Heart right ventricle (tissue), 16 donors: Measurements from ENCODE around the gene CDRT4. TPM values are rescaled to one million over a fixed set of nuclear protein-coding genes. Genes with fewer than 3 reads are reported as not detected.
A peak's percentile ranks its signal among the peaks of the same experiment; 100 is the strongest.

ENCODE experiments used
- ATAC-seq, 8 donors: fragments of 200-7000 bp; cut with Tn5 transposase; one replicate each; pipeline ENCODE4 v1.9.1; 2020; ENCODE audit warnings: mild to moderate bottlenecking in 8 of 8, moderate library complexity in 8 of 8, moderate number of reproducible peaks in 1 of 8
- DNase-seq, 2 donors: peaks; one replicate each; pipeline ENCODE4 v3.0.0-alpha.2; 2020
- H3K27ac ChIP-seq, 10 donors: fragments of 200-600 bp; sonication (generic) in 2 of 10; one replicate each; pipeline versions ENCODE4 v1.5.0 to v1.8.0; 2020 to 2022; ENCODE audit warnings: mild to moderate bottlenecking in 3 of 10
- H3K27me3 ChIP-seq, 7 donors: fragments of 200-600 bp; one replicate each; pipeline ENCODE4 v1.8.0; 2021 to 2022; ENCODE audit warnings: mild to moderate bottlenecking in 2 of 7
- H3K36me3 ChIP-seq, 9 donors: fragments of 200-600 bp; sonication (generic) in 1 of 9; one replicate each; pipeline versions ENCODE4 v1.5.0 to v1.8.0; 2020 to 2022; ENCODE audit warnings: mild to moderate bottlenecking in 2 of 9
- H3K4me1 ChIP-seq, 9 donors: fragments of 200-600 bp; sonication (generic) in 1 of 9; one replicate each; pipeline versions ENCODE4 v1.5.0 to v1.8.0; 2020 to 2022; ENCODE audit warnings: mild to moderate bottlenecking in 4 of 9
- H3K4me3 ChIP-seq, 10 donors: fragments of 200-600 bp; sonication (generic) in 2 of 10; one replicate each; pipeline versions ENCODE4 v1.5.0 to v1.8.0; 2020 to 2022; ENCODE audit warnings: mild to moderate bottlenecking in 7 of 10, moderate library complexity in 2 of 10
- H3K9me3 ChIP-seq, 11 donors: fragments of 200-600 bp in 10 of 11; sonication (generic) in 2 of 11; one replicate each; pipeline versions ENCODE4 v1.5.0 to v1.8.0; 2013 to 2022; ENCODE audit warnings: mild to moderate bottlenecking in 2 of 11, control low read depth in 1 of 11, moderate library complexity in 1 of 11
- WGBS, 2 donors: extraction: QIAGEN DNeasy Blood & Tissue Kit; methylation state at CpG; one replicate each; pipeline ENCODE4 v1.1.7; 2013; ENCODE audit warnings: inconsistent platforms in 1 of 2; 5-methylcytosine and 5-hydroxymethylcytosine counted together
- intact Hi-C, 10 donors: fragments of 100-400 bp; cut with DNase I; formaldehyde crosslinking; loops; one replicate each; pipeline versions ENCODE4 v1.11.1 to v1.14.2; 2022
- polyA plus RNA-seq, 2 donors: library from polyadenylated mRNA; stranded (reverse); fragments of 200-250 nt; gene quantifications; one replicate each; pipeline ENCODE4 v1.2.3, GENCODE V29; 2013
- total RNA-seq, 10 donors: library from RNA; stranded (reverse); fragmentation: NEBNext Ultra II Directional in 3 of 10; extraction: Animal tissue kit (Norgen Biotek cat#: 25700) in 3 of 10; gene quantifications; one replicate each; pipeline versions ENCODE4 v1.2.1 to v1.2.4, GENCODE V29; 2021 to 2023
- TF ChIP-seq, protein P1 (sequence below), 9 donors: fragments of 200-600 bp; sonication (generic) in 2 of 9; IDR thresholded peaks; one replicate each; pipeline versions ENCODE4 v1.5.0 to v1.8.0; 2021 to 2022; ENCODE audit warnings: antibody characterized with exemption in 9 of 9, mild to moderate bottlenecking in 5 of 9, moderate library complexity in 1 of 9
- donor health status: Arrhythmogenic right ventricular cardiomyopathy.
- donor health status: ischemic (EF 13 %, LVEDD 7.1; RV severe dilation, severe dysfunction).
- donor health status: healthy with polysubstance abuse.
- donor health status: DM: no; HTN: yes; CAD: no.
- donor health status: DM: no; HTN: no; CAD: no.
- donor health status: ischemic (EF 25% LVEDD 6.9; RV normal size, moderate dysfunction).
- donor health status: ischemic (EF 25% LVEDD 5.7; RV mildly dilated, moderate dysfunction).
- donor health status: healthy.
- donor health status: DM: yes; HTN: yes; CAD: no.
- donor health status: Ischemic cardiomyopathy.
- donor health status: ischemic (EF 35%, LVEDD 5.7; RV mildly dilated, moderate dysfunction).
- donor health status: nonischemic (EF 11% LVEDD 7.7; RV severe dilation, severe dysfunction).
- donor health status: DM: yes; HTN: yes; CAD: no.
- donor health status: PGD.
- donor health status: ischemic (EF 29% LVEDD 5.4; RV normal size, mild dysfunction).
- donor health status: nonischemic (EF 23%, LVEDD 6.1; RV moderate dilation, normal function).

Gene CDRT4
- total and polyA plus RNA-seq, 12 donors, result 0.45 to 4.2 (median 0.92) TPM; not detected in 2

DNA sequence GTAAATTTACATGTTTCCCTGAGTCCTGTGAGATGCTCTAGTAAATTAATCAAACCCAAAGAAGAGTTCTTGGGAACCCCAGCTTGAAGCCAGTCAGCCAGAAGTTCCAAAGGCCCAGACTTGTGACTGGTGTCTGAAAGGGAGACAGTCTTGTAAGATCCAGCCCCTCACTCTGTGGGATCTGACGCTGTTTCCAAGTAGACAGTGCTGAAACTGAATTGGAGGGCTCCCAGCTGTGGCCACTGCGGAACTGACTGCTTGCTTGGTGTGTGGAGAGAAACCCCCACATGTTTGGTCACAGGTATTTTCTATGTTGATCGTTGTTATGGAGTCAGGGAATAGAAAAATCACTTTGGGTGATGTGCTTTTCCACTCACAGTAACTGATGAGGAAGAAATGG, 5.5 kb upstream of the CDRT4 start:
- Histone ChIP-seq H3K4me3 (no peak overlapping the region), H3K36me3 (no peaks in the 10 kb centered on the region), H3K9me3 (no peaks in the 10 kb centered on the region), H3K4me1 (peaks cover 0 to 21% (median 10%) of the 10 kb centered on the region in 9 donors), H3K27me3 (no peaks in the 10 kb centered on the region), H3K27ac (no peak overlapping the region)
- DNase-seq (no peak), ATAC-seq (no peak)
- TF ChIP-seq, protein P1, sequence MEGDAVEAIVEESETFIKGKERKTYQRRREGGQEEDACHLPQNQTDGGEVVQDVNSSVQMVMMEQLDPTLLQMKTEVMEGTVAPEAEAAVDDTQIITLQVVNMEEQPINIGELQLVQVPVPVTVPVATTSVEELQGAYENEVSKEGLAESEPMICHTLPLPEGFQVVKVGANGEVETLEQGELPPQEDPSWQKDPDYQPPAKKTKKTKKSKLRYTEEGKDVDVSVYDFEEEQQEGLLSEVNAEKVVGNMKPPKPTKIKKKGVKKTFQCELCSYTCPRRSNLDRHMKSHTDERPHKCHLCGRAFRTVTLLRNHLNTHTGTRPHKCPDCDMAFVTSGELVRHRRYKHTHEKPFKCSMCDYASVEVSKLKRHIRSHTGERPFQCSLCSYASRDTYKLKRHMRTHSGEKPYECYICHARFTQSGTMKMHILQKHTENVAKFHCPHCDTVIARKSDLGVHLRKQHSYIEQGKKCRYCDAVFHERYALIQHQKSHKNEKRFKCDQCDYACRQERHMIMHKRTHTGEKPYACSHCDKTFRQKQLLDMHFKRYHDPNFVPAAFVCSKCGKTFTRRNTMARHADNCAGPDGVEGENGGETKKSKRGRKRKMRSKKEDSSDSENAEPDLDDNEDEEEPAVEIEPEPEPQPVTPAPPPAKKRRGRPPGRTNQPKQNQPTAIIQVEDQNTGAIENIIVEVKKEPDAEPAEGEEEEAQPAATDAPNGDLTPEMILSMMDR (IDR thresholded peaks at IDR 0.05), result no peak
- 62 to 86% methylated on average over 3 of the region's 3 CpGs for WGBS, 2 donors
- intact Hi-C loops, result no loop called here

DNA sequence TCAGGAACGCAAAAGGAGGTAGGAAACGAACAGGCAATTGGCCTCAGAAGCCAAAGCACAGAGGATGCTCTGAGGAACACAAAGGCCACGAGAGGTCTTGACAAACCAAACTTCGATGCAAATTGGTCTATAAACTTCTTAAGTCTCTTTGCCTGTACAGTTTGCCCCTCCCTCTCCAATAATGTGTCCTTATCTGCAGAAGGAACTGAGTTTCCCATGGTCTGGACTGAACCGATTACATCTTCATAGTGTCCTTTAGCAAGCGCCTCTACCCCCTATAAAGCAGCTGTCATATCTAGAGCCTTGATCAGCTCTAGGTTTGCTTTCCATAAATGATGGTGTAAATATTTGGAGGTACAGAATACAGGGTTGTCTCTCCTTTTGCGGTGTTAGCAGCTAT, 3.1 kb upstream of the CDRT4 start:
- Histone ChIP-seq H3K4me1 (peaks cover 0 to 24% (median 10%) of the 10 kb centered on the region in 9 donors), H3K9me3 (no peaks in the 10 kb centered on the region), H3K4me3 (no peak overlapping the region), H3K27me3 (no peaks in the 10 kb centered on the region), H3K27ac (no peak overlapping the region), H3K36me3 (no peaks in the 10 kb centered on the region)
- ATAC-seq, result no peak
- 58 to 65% methylated on average over 7 of the region's 7 CpGs for WGBS, 2 donors
- intact Hi-C loops, result no loop called here
- DNase-seq, result no peak
- TF ChIP-seq, protein P1 (IDR thresholded peaks at IDR 0.05), result no peak

GRCh38 chr17:15469260-15469659, 1.8 kb upstream of the CDRT4 start:
- DNase-seq (peak; percentile 51 to 65), ATAC-seq (peak in 7 of 8 donors; percentile 27 to 80 (median 62))
- intact Hi-C loops, result loop anchor here in 1 of 10 donors (5.0 kb wide), 1 partner anchor 52 kb away; no protein-coding TSS in a partner anchor
- peaks cover 3 to 28% (median 12%) of the 10 kb centered on the region in 9 donors for H3K4me1 ChIP-seq
- WGBS, 2 donors, result 49 to 61% methylated on average over 7 of the region's 7 CpGs
- no peaks in the 10 kb centered on the region for H3K36me3 ChIP-seq
- H3K9me3 ChIP-seq, result no peaks in the 10 kb centered on the region
- TF ChIP-seq, protein P1 (IDR thresholded peaks at IDR 0.05), result no peak
- no peaks in the 10 kb centered on the region for H3K27me3 ChIP-seq
- peak overlapping the region in 2 of 10 donors; percentile 4 to 25 for H3K27ac ChIP-seq
- H3K4me3 ChIP-seq, result no peak overlapping the region

DNA sequence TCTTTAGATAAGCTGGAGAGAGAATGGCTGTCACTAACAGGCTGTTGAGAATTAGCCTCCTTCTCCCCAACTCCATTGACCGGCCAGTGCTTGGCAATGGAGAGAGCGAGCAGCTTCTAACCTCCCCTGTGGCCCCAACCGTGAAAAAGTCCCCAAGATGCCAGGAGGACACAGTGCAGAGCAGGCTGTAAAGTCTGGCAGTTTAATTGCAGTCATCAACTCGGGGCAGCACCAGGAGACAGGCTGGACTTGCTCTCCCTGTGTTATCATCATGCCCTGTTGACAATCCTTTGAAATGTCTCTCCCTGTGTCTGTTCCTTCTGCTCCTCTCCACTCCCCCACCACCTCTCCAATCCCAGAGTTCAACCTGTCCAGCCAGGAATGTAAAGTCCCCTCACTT, 705 bp upstream of the CDRT4 start:
- ATAC-seq, result peak in 1 of 8 donors; percentile 4
- WGBS, 2 donors, result 28 to 35% methylated on average over 4 of the region's 4 CpGs

More for the DNA sequence above, 705 bp upstream of the CDRT4 start:
- no peak for DNase-seq
- peaks cover 4 to 40% (median 21%) of the 10 kb centered on the region in 9 donors for H3K4me1 ChIP-seq
- no peaks in the 10 kb centered on the region for H3K9me3 ChIP-seq
- TF ChIP-seq, protein P1 (IDR thresholded peaks at IDR 0.05), result no peak
- H3K4me3 ChIP-seq, result no peak overlapping the region
- H3K36me3 ChIP-seq, result no peaks in the 10 kb centered on the region
- intact Hi-C loops, result loop anchor here in 1 of 10 donors (5.0 kb wide), 1 partner anchor 51 kb away; no protein-coding TSS in a partner anchor
- peak overlapping the region in 1 of 10 donors; percentile 25 for H3K27ac ChIP-seq
- no peaks in the 10 kb centered on the region for H3K27me3 ChIP-seq
